HL-60 (cell line): ENCODE data around the gene PGD.

Experiments
- POLR2AphosphoS5 ChIP-seq: IDR thresholded peaks from 2 replicates; pipeline ENCODE4 v1.6.1; 2012; ENCODE audit warnings: low read depth
- TF ChIP-seq, protein P1 (sequence below): IDR thresholded peaks from one replicate; pipeline ENCODE4 v1.5.1; 2011; ENCODE audit warnings: low read length, control low read depth, inconsistent platforms; ENCODE audit not compliant: insufficient read depth

GRCh38 chr1:10457875-10458274 is 59.0 kb downstream of the PGD start:
- TF ChIP-seq, protein P1, sequence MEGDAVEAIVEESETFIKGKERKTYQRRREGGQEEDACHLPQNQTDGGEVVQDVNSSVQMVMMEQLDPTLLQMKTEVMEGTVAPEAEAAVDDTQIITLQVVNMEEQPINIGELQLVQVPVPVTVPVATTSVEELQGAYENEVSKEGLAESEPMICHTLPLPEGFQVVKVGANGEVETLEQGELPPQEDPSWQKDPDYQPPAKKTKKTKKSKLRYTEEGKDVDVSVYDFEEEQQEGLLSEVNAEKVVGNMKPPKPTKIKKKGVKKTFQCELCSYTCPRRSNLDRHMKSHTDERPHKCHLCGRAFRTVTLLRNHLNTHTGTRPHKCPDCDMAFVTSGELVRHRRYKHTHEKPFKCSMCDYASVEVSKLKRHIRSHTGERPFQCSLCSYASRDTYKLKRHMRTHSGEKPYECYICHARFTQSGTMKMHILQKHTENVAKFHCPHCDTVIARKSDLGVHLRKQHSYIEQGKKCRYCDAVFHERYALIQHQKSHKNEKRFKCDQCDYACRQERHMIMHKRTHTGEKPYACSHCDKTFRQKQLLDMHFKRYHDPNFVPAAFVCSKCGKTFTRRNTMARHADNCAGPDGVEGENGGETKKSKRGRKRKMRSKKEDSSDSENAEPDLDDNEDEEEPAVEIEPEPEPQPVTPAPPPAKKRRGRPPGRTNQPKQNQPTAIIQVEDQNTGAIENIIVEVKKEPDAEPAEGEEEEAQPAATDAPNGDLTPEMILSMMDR, result no peak
- no peak for TF ChIP-seq POLR2AphosphoS5
